Liver (tissue), 9 donors: ENCODE measurements around the gene TEC. TPM values are rescaled to one million over a fixed set of nuclear protein-coding genes. Genes with fewer than 3 reads are reported as not detected.

Experiments used
- DNase-seq: peaks from one replicate; pipeline ENCODE4 v3.0.0-alpha.2; 2017; ENCODE audit warnings: low spot score
- H3K27ac ChIP-seq, 2 donors: one replicate each; pipeline ENCODE4 v1.7.0; 2013; ENCODE audit warnings: inconsistent platforms in 2 of 2, low read length in 2 of 2, control low read depth in 1 of 2, low read depth in 1 of 2, mild to moderate bottlenecking in 1 of 2
- H3K27me3 ChIP-seq, 4 donors: one replicate each; pipeline versions ENCODE4 v1.6.1 to v1.7.0; 2013; ENCODE audit warnings: low read length in 3 of 4, inconsistent platforms in 1 of 4, mild to moderate bottlenecking in 1 of 4, moderate library complexity in 1 of 4; ENCODE audit not compliant: control insufficient read depth in 4 of 4, insufficient read depth in 4 of 4
- H3K36me3 ChIP-seq, 4 donors: one replicate each; pipeline versions ENCODE4 v1.6.1 to v1.7.0; 2013; ENCODE audit warnings: low read length in 3 of 4, mild to moderate bottlenecking in 3 of 4, low read depth in 1 of 4, moderate library complexity in 1 of 4; ENCODE audit not compliant: control insufficient read depth in 4 of 4, insufficient read depth in 3 of 4
- H3K4me1 ChIP-seq, 4 donors: one replicate each; pipeline versions ENCODE4 v1.6.1 to v1.7.0; 2013; ENCODE audit warnings: low read length in 3 of 4, mild to moderate bottlenecking in 3 of 4, moderate library complexity in 1 of 4; ENCODE audit not compliant: control insufficient read depth in 4 of 4, insufficient read depth in 4 of 4
- H3K4me3 ChIP-seq, 3 donors: one replicate each; pipeline versions ENCODE4 v1.6.1 to v1.7.0; 2013; ENCODE audit warnings: low read length in 3 of 3, control low read depth in 1 of 3, low read depth in 1 of 3, mild to moderate bottlenecking in 1 of 3
- H3K9ac ChIP-seq, 2 donors: one replicate each; pipeline ENCODE4 v1.7.0; 2013; ENCODE audit warnings: low read length in 2 of 2, mild to moderate bottlenecking in 2 of 2, moderate library complexity in 2 of 2, control low read depth in 1 of 2, low read depth in 1 of 2
- H3K9me3 ChIP-seq, 4 donors: one replicate each; pipeline versions ENCODE4 v1.6.1 to v1.7.0; 2013; ENCODE audit warnings: low read length in 3 of 4; ENCODE audit not compliant: control insufficient read depth in 4 of 4
- ATF3 ChIP-seq: IDR thresholded peaks from 2 replicates; pipeline ENCODE4 v1.6.1; 2016; ENCODE audit warnings: antibody characterized with exemption
- CTCF ChIP-seq: fragments of 150-350 bp; IDR thresholded peaks from 2 replicates; pipeline ENCODE4 v1.5.1; 2017; ENCODE audit warnings: improper control_type of control experiment, low read depth, low read length; ENCODE audit not compliant: missing input control
- EGR1 ChIP-seq, 2 donors: IDR thresholded peaks; 2 replicates each; pipeline ENCODE4 v1.6.1; 2016 to 2018; ENCODE audit warnings: antibody characterized with exemption in 2 of 2, low read depth in 2 of 2
- FOXA2 ChIP-seq: IDR thresholded peaks from 2 replicates; pipeline ENCODE4 v1.6.1; 2016; ENCODE audit warnings: antibody characterized with exemption
- GABPA ChIP-seq, 2 donors: IDR thresholded peaks in 1 of 2; conservative IDR thresholded peaks in 1 of 2; 2 replicates each; pipeline ENCODE4 v1.6.1; 2016; ENCODE audit warnings: antibody characterized with exemption in 2 of 2, mild to moderate bottlenecking in 1 of 2, moderate library complexity in 1 of 2
- HNF4A ChIP-seq, 2 donors: conservative IDR thresholded peaks; 2 replicates each; pipeline ENCODE4 v1.6.1; 2016; ENCODE audit warnings: antibody characterized with exemption in 2 of 2, mild to moderate bottlenecking in 2 of 2
- HNF4G ChIP-seq: IDR thresholded peaks from 2 replicates; pipeline ENCODE4 v1.6.1; 2016; ENCODE audit warnings: antibody characterized with exemption
- JUND ChIP-seq, 2 donors: IDR thresholded peaks; 2 replicates each; pipeline ENCODE4 v1.6.1; 2016; ENCODE audit warnings: antibody characterized with exemption in 2 of 2
- NR2F2 ChIP-seq: IDR thresholded peaks from 2 replicates; pipeline ENCODE4 v1.6.1; 2016; ENCODE audit warnings: antibody characterized with exemption
- RAD21 ChIP-seq, 2 donors: IDR thresholded peaks; 2 replicates each; pipeline ENCODE4 v1.6.1; 2016; ENCODE audit warnings: antibody characterized with exemption in 2 of 2, mild to moderate bottlenecking in 2 of 2
- REST ChIP-seq: IDR thresholded peaks from 2 replicates; pipeline ENCODE4 v1.6.1; 2016; ENCODE audit warnings: antibody characterized with exemption, mild to moderate bottlenecking
- RXRA ChIP-seq, 2 donors: IDR thresholded peaks; 2 replicates each; pipeline ENCODE4 v1.6.1; 2017 to 2018; ENCODE audit warnings: antibody characterized with exemption in 2 of 2, mild to moderate bottlenecking in 1 of 2
- SP1 ChIP-seq: IDR thresholded peaks from 2 replicates; pipeline ENCODE4 v1.6.1; 2018; ENCODE audit warnings: antibody characterized with exemption, mild to moderate bottlenecking
- TAF1 ChIP-seq: conservative IDR thresholded peaks from 2 replicates; pipeline ENCODE4 v1.6.1; 2016; ENCODE audit warnings: antibody characterized with exemption, mild to moderate bottlenecking
- YY1 ChIP-seq: IDR thresholded peaks from 2 replicates; pipeline ENCODE4 v1.6.1; 2016; ENCODE audit warnings: antibody characterized with exemption, mild to moderate bottlenecking
- WGBS: extraction: QIAGEN DNeasy Blood & Tissue Kit; methylation state at CpG from one replicate; pipeline ENCODE4 v1.1.7; 2013; 5-methylcytosine and 5-hydroxymethylcytosine counted together
- polyA plus RNA-seq, 2 donors: library from polyadenylated mRNA; stranded (reverse) in 1 of 2; unstranded in 1 of 2; fragments of 200-250 nt in 1 of 2; fragments of >200 nt in 1 of 2; fragmentation: Nextera tagmentation in 1 of 2; extraction: Ambion mirVana in 1 of 2; gene quantifications; one replicate each; pipeline versions ENCODE4 v1.2.1 to v1.2.3, GENCODE V29; 2013 to 2015
- total RNA-seq, 2 donors: library from RNA; depleted of rRNA; stranded (reverse); fragments of >200 nt; gene quantifications; one replicate each; pipeline ENCODE4 v1.2.3, GENCODE V29; 2014
- TF ChIP-seq, protein P1 (sequence below): IDR thresholded peaks from 2 replicates; pipeline ENCODE4 v1.6.1; 2016; ENCODE audit warnings: antibody characterized with exemption
- donor health status: healthy.
- donor health status: healthy.
- donor health status: healthy.
- donor health status: healthy.
- donor health status: healthy.

Gene TEC
- total and polyA plus RNA-seq, 4 donors, result 1.1 to 4.7 (median 2.0) TPM

GRCh38 chr4:48234575-48234974 is 35.1 kb downstream of the TEC start:
- no peaks in the 10 kb centered on the region for H3K9me3 ChIP-seq
- no peak overlapping the region for H3K27ac ChIP-seq
- no peak overlapping the region for H3K9ac ChIP-seq
- 77% methylated on average over 2 of the region's 2 CpGs for WGBS
- H3K4me1 ChIP-seq, result peaks cover 0 to 7% (median 0%) of the 10 kb centered on the region in 4 donors
- H3K4me3 ChIP-seq, result no peak overlapping the region
- no peaks in the 10 kb centered on the region for H3K27me3 ChIP-seq
- TF ChIP-seq RAD21 (IDR thresholded peaks at IDR 0.05) (no peak), REST (no peak), SP1 (no peak), JUND (IDR thresholded peaks at IDR 0.05) (no peak), EGR1 (IDR thresholded peaks at IDR 0.05; ENCODE audit: low read depth in 2 of 2) (no peak), TAF1 (no peak), RXRA (IDR thresholded peaks at IDR 0.05) (no peak), FOXA2 (no peak), YY1 (no peak), CTCF (no peak), HNF4G (no peak)
- DNase-seq, result no peak
- H3K36me3 ChIP-seq, result no peaks in the 10 kb centered on the region

GRCh38 chr4:48228949-48229348 is 40.7 kb downstream of the TEC start:
- no peaks in the 10 kb centered on the region for H3K27me3 ChIP-seq
- TF ChIP-seq RXRA (IDR thresholded peaks at IDR 0.05) (no peak), HNF4A (conservative IDR thresholded peaks at IDR 0.05) (peak in 1 of 2 donors; percentile 22)
- H3K9ac ChIP-seq, result no peak overlapping the region
- H3K4me1 ChIP-seq, result peaks cover 0 to 5% (median 1%) of the 10 kb centered on the region in 4 donors
- 83% methylated on average over 1 of the region's 1 CpG for WGBS
- H3K4me3 ChIP-seq, result no peak overlapping the region
- H3K36me3 ChIP-seq, result no peaks in the 10 kb centered on the region
- H3K9me3 ChIP-seq, result no peaks in the 10 kb centered on the region
- DNase-seq, result no peak
- H3K27ac ChIP-seq, result no peak overlapping the region

DNA sequence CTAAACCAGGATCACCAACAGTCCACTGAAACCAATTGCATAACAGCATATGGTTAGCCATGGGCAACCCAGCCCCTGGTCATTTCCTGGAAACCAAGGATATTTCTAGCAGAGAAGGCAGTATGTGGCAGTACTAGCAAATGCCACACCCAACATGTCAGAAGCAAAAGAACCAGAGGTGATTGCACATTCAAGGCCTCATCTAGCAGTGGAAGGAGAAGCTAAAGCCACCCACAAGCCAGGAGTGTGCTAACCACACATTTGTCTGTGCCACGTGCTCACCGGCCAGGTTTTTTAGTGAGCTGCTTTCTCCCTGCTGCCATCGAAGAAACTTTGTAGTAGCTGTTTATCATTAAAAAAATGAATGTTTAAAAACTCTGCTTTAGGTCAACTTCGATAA is 42.0 kb downstream of the TEC start:
- Histone ChIP-seq H3K4me3 (no peak overlapping the region), H3K27ac (no peak overlapping the region), H3K36me3 (no peaks in the 10 kb centered on the region), H3K9me3 (no peaks in the 10 kb centered on the region), H3K9ac (no peak overlapping the region), H3K4me1 (peaks cover 0 to 5% (median 1%) of the 10 kb centered on the region in 4 donors), H3K27me3 (no peaks in the 10 kb centered on the region)
- no peak for DNase-seq
- TF ChIP-seq FOXA2, result no peak
- TF ChIP-seq NR2F2, result no peak
- no peak for TF ChIP-seq SP1
- TF ChIP-seq TAF1, result no peak
- no peak for TF ChIP-seq CTCF
- no peak for TF ChIP-seq ATF3
- TF ChIP-seq, protein P1, sequence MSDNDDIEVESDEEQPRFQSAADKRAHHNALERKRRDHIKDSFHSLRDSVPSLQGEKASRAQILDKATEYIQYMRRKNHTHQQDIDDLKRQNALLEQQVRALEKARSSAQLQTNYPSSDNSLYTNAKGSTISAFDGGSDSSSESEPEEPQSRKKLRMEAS, result no peak
- TF ChIP-seq YY1, result no peak
- no peak for TF ChIP-seq RXRA (IDR thresholded peaks at IDR 0.05)
- TF ChIP-seq GABPA (IDR thresholded peaks at IDR 0.05 in 1 of 2, conservative IDR thresholded peaks at IDR 0.05 in 1 of 2), result no peak
- no peak for TF ChIP-seq RAD21 (IDR thresholded peaks at IDR 0.05)
- WGBS, result 76% methylated on average over 4 of the region's 4 CpGs
